Measurements from ENCODE around the gene SLCO1B3.
A peak's percentile ranks its signal among the peaks of the same experiment; 100 is the strongest.

SLCO1B3 gene

DNA sequence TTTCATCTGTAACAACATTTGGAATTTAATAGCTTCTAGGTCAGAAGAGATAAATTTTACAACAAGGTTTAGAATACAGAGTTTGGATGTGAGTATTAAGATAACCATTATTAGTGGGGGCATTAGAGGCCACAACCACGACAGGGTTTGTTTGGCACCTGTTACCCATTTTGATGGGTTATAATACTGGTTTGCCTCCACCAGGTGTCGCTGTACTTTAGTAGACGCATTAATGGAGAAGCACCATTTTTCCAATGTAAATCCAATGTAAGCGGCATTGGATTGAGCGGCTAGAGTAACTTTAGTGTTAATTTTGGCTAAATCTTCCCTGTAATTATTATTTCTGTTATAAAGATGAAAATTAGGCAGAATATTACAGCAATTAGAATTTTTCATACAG, 136.2 kb downstream of the SLCO1B3 start:
- Histone ChIP-seq H3K27ac (replicated peaks) (no peak overlapping the region), H3K4me3 (replicated peaks; ENCODE audit: insufficient read depth, low read length) (no peak overlapping the region), H3K27me3 (ENCODE audit: insufficient read depth, poor library complexity, severe bottlenecking) (no peaks in the 10 kb centered on the region)
- TF ChIP-seq SPI1 (IDR thresholded peaks at IDR 0.05; ENCODE audit: borderline replicate concordance, low read depth) (no peak), POLR2AphosphoS5 (IDR thresholded peaks at IDR 0.05; ENCODE audit: low read depth) (no peak), GABPA (IDR thresholded peaks at IDR 0.05; ENCODE audit: low read depth) (no peak)
- TF ChIP-seq, protein P1, sequence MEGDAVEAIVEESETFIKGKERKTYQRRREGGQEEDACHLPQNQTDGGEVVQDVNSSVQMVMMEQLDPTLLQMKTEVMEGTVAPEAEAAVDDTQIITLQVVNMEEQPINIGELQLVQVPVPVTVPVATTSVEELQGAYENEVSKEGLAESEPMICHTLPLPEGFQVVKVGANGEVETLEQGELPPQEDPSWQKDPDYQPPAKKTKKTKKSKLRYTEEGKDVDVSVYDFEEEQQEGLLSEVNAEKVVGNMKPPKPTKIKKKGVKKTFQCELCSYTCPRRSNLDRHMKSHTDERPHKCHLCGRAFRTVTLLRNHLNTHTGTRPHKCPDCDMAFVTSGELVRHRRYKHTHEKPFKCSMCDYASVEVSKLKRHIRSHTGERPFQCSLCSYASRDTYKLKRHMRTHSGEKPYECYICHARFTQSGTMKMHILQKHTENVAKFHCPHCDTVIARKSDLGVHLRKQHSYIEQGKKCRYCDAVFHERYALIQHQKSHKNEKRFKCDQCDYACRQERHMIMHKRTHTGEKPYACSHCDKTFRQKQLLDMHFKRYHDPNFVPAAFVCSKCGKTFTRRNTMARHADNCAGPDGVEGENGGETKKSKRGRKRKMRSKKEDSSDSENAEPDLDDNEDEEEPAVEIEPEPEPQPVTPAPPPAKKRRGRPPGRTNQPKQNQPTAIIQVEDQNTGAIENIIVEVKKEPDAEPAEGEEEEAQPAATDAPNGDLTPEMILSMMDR (IDR thresholded peaks at IDR 0.05; ENCODE audit: insufficient read depth, low read length): peak; percentile 31
- TF ChIP-seq, protein P2, sequence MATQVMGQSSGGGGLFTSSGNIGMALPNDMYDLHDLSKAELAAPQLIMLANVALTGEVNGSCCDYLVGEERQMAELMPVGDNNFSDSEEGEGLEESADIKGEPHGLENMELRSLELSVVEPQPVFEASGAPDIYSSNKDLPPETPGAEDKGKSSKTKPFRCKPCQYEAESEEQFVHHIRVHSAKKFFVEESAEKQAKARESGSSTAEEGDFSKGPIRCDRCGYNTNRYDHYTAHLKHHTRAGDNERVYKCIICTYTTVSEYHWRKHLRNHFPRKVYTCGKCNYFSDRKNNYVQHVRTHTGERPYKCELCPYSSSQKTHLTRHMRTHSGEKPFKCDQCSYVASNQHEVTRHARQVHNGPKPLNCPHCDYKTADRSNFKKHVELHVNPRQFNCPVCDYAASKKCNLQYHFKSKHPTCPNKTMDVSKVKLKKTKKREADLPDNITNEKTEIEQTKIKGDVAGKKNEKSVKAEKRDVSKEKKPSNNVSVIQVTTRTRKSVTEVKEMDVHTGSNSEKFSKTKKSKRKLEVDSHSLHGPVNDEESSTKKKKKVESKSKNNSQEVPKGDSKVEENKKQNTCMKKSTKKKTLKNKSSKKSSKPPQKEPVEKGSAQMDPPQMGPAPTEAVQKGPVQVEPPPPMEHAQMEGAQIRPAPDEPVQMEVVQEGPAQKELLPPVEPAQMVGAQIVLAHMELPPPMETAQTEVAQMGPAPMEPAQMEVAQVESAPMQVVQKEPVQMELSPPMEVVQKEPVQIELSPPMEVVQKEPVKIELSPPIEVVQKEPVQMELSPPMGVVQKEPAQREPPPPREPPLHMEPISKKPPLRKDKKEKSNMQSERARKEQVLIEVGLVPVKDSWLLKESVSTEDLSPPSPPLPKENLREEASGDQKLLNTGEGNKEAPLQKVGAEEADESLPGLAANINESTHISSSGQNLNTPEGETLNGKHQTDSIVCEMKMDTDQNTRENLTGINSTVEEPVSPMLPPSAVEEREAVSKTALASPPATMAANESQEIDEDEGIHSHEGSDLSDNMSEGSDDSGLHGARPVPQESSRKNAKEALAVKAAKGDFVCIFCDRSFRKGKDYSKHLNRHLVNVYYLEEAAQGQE (IDR thresholded peaks at IDR 0.05; ENCODE audit: insufficient replicate concordance, low read depth): no peak
- peak in 1 of 2 experiments; percentile 23 for DNase-seq (ENCODE audit: low read depth in 1 of 2, low spot score in 1 of 2)

DNA sequence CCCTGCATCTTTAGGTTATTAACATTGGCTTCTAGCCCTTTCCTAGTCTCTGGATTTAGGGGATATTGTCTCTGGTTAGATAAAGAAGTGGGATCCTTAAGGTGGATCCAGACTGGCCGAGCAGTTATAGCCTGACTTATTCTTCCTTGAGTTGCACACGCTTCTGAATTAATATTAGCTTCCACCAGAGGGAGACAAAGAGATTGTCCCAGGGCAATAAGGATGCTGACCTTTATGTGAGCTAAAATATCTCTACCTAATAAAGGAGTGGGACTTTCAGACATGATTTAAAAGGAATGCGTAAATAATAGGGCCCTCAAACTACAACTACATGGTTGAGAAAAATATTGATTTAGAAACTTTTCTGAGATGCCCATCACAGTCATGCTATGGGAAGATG, 139.7 kb downstream of the SLCO1B3 start:
- Histone ChIP-seq H3K27me3 (ENCODE audit: insufficient read depth, poor library complexity, severe bottlenecking) (no peaks in the 10 kb centered on the region), H3K4me3 (replicated peaks; ENCODE audit: insufficient read depth, low read length) (no peak overlapping the region), H3K27ac (replicated peaks) (no peak overlapping the region)
- peak in 1 of 2 experiments; percentile 2 for DNase-seq (ENCODE audit: low read depth in 1 of 2, low spot score in 1 of 2)
- no peak for TF ChIP-seq SPI1 (IDR thresholded peaks at IDR 0.05; ENCODE audit: borderline replicate concordance, low read depth)
- no peak for TF ChIP-seq POLR2AphosphoS5 (IDR thresholded peaks at IDR 0.05; ENCODE audit: low read depth)
- TF ChIP-seq, protein P2 (IDR thresholded peaks at IDR 0.05; ENCODE audit: insufficient replicate concordance, low read depth): no peak
- TF ChIP-seq, protein P1 (IDR thresholded peaks at IDR 0.05; ENCODE audit: insufficient read depth, low read length): peak; percentile 46
- TF ChIP-seq GABPA (IDR thresholded peaks at IDR 0.05; ENCODE audit: low read depth): no peak

DNA sequence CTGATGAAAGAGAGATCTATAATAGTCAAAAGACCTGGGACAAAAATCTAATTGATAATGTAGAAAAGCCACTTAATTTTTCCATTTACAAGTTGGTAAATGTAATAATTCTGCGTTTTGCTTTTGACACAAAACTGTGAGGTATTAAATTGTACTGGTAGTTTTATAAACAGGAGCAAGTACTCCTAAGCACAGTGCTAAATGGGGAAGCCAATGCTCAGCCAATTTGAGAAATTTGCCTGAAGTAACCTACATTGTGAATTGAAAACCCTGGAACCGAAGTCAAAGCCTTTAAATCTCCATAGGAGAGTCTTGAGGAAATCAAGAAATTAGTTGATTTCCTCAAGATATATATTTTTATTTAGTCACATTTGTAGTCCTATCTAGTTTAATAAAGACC, 152.8 kb downstream of the SLCO1B3 start:
- no peak overlapping the region for H3K27ac ChIP-seq (replicated peaks)
- no peaks in the 10 kb centered on the region for H3K27me3 ChIP-seq (ENCODE audit: insufficient read depth, poor library complexity, severe bottlenecking)
- H3K4me3 ChIP-seq (replicated peaks; ENCODE audit: insufficient read depth, low read length): no peak overlapping the region
- no peak for DNase-seq (ENCODE audit: low read depth in 1 of 2, low spot score in 1 of 2)
- TF ChIP-seq, protein P2 (IDR thresholded peaks at IDR 0.05; ENCODE audit: insufficient replicate concordance, low read depth): no peak
- TF ChIP-seq GABPA (IDR thresholded peaks at IDR 0.05; ENCODE audit: low read depth) (no peak), POLR2AphosphoS5 (IDR thresholded peaks at IDR 0.05; ENCODE audit: low read depth) (no peak), SPI1 (IDR thresholded peaks at IDR 0.05; ENCODE audit: borderline replicate concordance, low read depth) (no peak)
- TF ChIP-seq, protein P1 (IDR thresholded peaks at IDR 0.05; ENCODE audit: insufficient read depth, low read length): no peak
